Hepatocyte (in vitro differentiated cells): ENCODE measurements around the gene RBM14.

Source experiments
- CTCF ChIP-seq: fragments of 200-600 bp; sonication (generic); IDR thresholded peaks from 2 replicates; pipeline ENCODE4 v1.5.1; 2016; ENCODE audit warnings: antibody characterized with exemption, mild to moderate bottlenecking; ENCODE audit not compliant: poor library complexity
- EZH2 ChIP-seq: fragments of 200-600 bp; sonication (generic); IDR thresholded peaks from 2 replicates; pipeline ENCODE4 v1.6.1; 2016; ENCODE audit warnings: antibody characterized with exemption, mild to moderate bottlenecking, borderline replicate concordance

- no peak for TF ChIP-seq CTCF
- TF ChIP-seq EZH2, result no peak
These were observed 34.6 kb downstream of the RBM14 start for GRCh38 chr11:66651016-66651415.
